Measurements from ENCODE around the gene KCTD17. TPM values are rescaled to one million over a fixed set of nuclear protein-coding genes. Genes with fewer than 3 reads are reported as not detected.

Gene KCTD17
- total and polyA plus RNA-seq, 2 of the 13 experiments (the other 11 are each of a cell fraction or from before 2014, with no cell fraction given), result 5.3 to 11.7 TPM

DNA sequence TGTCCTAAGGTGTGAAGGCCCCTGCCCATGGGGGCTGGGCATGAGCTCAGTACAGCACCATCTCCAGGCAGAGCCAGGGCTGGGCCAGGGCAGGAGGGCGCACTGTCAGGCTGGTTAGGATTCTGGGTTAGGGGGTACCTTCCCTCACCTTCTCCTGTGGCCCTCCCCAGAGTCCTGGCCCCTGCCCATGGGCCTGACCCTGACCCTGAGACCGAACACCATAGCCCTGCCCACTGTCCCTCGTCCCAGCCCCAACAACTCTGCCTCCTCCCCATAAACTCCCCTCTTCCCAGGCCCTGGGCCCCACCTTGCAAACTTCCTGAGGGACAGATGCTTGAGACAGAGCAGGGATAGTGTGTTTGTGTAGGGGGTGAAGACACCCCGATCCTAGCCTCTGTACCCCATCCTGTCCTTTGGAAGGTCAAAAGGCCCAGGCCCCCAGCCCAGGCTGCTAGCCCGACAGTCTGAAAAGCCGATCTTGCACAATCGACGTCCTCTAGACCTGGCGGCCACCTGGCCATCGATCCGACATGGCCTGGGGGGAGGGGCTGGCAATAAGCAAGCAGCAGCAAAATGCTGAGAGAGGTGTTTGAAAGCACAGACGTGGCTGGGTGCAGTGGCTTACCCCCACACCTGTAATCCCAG is 60.7 kb downstream of the KCTD17 start (continued):
- TF ChIP-seq, protein P1, sequence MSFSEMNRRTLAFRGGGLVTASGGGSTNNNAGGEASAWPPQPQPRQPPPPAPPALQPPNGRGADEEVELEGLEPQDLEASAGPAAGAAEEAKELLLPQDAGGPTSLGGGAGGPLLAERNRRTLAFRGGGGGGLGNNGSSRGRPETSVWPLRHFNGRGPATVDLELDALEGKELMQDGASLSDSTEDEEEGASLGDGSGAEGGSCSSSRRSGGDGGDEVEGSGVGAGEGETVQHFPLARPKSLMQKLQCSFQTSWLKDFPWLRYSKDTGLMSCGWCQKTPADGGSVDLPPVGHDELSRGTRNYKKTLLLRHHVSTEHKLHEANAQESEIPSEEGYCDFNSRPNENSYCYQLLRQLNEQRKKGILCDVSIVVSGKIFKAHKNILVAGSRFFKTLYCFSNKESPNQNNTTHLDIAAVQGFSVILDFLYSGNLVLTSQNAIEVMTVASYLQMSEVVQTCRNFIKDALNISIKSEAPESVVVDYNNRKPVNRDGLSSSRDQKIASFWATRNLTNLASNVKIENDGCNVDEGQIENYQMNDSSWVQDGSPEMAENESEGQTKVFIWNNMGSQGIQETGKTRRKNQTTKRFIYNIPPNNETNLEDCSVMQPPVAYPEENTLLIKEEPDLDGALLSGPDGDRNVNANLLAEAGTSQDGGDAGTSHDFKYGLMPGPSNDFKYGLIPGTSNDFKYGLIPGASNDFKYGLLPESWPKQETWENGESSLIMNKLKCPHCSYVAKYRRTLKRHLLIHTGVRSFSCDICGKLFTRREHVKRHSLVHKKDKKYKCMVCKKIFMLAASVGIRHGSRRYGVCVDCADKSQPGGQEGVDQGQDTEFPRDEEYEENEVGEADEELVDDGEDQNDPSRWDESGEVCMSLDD (CRISPR knock-in tag; IDR thresholded peaks at IDR 0.05; ENCODE audit: borderline replicate concordance), result no peak; the same call in 1 of the 2 replicates
- peak; percentile 58; the same call in 1 of the 2 replicates for TF ChIP-seq RXRB (CRISPR knock-in tag; IDR thresholded peaks at IDR 0.05; ENCODE audit: borderline replicate concordance)
- no peak for TF ChIP-seq NAIF1 (CRISPR knock-in tag; IDR thresholded peaks at IDR 0.05; ENCODE audit: borderline replicate concordance)
- TF ChIP-seq SMARCC2 (IDR thresholded peaks at IDR 0.05), result no peak
- TF ChIP-seq ZNF367 (CRISPR knock-in tag; IDR thresholded peaks at IDR 0.05; ENCODE audit: borderline replicate concordance), result no peak
- TF ChIP-seq MIXL1 (CRISPR knock-in tag; IDR thresholded peaks at IDR 0.05), result no peak
- TF ChIP-seq POLR2G (IDR thresholded peaks at IDR 0.05; ENCODE audit: low read depth, low read length), result no peak
- TF ChIP-seq ZNF615 (CRISPR knock-in tag; IDR thresholded peaks at IDR 0.05; ENCODE audit: borderline replicate concordance), result no peak
- TF ChIP-seq ZNF296 (CRISPR knock-in tag; conservative IDR thresholded peaks at IDR 0.05), result peak; percentile 79; the same call in 1 of the 2 replicates
- TF ChIP-seq, protein P2, sequence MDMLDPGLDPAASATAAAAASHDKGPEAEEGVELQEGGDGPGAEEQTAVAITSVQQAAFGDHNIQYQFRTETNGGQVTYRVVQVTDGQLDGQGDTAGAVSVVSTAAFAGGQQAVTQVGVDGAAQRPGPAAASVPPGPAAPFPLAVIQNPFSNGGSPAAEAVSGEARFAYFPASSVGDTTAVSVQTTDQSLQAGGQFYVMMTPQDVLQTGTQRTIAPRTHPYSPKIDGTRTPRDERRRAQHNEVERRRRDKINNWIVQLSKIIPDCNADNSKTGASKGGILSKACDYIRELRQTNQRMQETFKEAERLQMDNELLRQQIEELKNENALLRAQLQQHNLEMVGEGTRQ (IDR thresholded peaks at IDR 0.05; ENCODE audit: low read depth, low read length), result no peak
- TF ChIP-seq, protein P2 (CRISPR knock-in tag; IDR thresholded peaks at IDR 0.05; ENCODE audit: borderline replicate concordance), result no peak
- peak; percentile 59 for TF ChIP-seq RXRA (CRISPR knock-in tag; IDR thresholded peaks at IDR 0.05)
- TF ChIP-seq JUN (CRISPR knock-in tag; IDR thresholded peaks at IDR 0.05), result no peak
- TF ChIP-seq ONECUT2 (CRISPR knock-in tag; IDR thresholded peaks at IDR 0.05), result peak; percentile 98
- TF ChIP-seq, protein P3, sequence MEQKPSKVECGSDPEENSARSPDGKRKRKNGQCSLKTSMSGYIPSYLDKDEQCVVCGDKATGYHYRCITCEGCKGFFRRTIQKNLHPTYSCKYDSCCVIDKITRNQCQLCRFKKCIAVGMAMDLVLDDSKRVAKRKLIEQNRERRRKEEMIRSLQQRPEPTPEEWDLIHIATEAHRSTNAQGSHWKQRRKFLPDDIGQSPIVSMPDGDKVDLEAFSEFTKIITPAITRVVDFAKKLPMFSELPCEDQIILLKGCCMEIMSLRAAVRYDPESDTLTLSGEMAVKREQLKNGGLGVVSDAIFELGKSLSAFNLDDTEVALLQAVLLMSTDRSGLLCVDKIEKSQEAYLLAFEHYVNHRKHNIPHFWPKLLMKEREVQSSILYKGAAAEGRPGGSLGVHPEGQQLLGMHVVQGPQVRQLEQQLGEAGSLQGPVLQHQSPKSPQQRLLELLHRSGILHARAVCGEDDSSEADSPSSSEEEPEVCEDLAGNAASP (CRISPR knock-in tag; IDR thresholded peaks at IDR 0.05; ENCODE audit: borderline replicate concordance), result peak; percentile 29; the same call in 1 of the 2 replicates
- TF ChIP-seq BORCS8-MEF2B (CRISPR knock-in tag; IDR thresholded peaks at IDR 0.05), result no peak; the same call in 1 of the 2 replicates
- TF ChIP-seq KLF9 (CRISPR knock-in tag; IDR thresholded peaks at IDR 0.05; ENCODE audit: low read depth), result no peak
- peak in 1 of 2 experiments; percentile 24; a peak in 2 of 4 replicates for TF ChIP-seq MAFK (conservative IDR thresholded peaks at IDR 0.05 in 1 of 2, IDR thresholded peaks at IDR 0.05 in 1 of 2; ENCODE audit: low read length in 2 of 2)
- 0 out of 4 replicates have a peak, but pooled peaks of 1 of the 2 experiments have one; percentile 43 for TF ChIP-seq NR2F1 (CRISPR knock-in tag; IDR thresholded peaks at IDR 0.05)
- TF ChIP-seq ZNF124 (CRISPR knock-in tag; IDR thresholded peaks at IDR 0.05), result no peak
- 0 out of 2 replicates have a peak, but pooled peaks have one; percentile 44 for TF ChIP-seq KDM2A (CRISPR knock-in tag; IDR thresholded peaks at IDR 0.05; ENCODE audit: borderline replicate concordance, low read depth)
- TF ChIP-seq, protein P4, sequence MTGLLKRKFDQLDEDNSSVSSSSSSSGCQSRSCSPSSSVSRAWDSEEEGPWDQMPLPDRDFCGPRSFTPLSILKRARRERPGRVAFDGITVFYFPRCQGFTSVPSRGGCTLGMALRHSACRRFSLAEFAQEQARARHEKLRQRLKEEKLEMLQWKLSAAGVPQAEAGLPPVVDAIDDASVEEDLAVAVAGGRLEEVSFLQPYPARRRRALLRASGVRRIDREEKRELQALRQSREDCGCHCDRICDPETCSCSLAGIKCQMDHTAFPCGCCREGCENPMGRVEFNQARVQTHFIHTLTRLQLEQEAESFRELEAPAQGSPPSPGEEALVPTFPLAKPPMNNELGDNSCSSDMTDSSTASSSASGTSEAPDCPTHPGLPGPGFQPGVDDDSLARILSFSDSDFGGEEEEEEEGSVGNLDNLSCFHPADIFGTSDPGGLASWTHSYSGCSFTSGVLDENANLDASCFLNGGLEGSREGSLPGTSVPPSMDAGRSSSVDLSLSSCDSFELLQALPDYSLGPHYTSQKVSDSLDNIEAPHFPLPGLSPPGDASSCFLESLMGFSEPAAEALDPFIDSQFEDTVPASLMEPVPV (CRISPR knock-in tag; IDR thresholded peaks at IDR 0.05), result no peak
